ENCODE measurements around the gene SLC4A3.

The SLC4A3 gene

DNA sequence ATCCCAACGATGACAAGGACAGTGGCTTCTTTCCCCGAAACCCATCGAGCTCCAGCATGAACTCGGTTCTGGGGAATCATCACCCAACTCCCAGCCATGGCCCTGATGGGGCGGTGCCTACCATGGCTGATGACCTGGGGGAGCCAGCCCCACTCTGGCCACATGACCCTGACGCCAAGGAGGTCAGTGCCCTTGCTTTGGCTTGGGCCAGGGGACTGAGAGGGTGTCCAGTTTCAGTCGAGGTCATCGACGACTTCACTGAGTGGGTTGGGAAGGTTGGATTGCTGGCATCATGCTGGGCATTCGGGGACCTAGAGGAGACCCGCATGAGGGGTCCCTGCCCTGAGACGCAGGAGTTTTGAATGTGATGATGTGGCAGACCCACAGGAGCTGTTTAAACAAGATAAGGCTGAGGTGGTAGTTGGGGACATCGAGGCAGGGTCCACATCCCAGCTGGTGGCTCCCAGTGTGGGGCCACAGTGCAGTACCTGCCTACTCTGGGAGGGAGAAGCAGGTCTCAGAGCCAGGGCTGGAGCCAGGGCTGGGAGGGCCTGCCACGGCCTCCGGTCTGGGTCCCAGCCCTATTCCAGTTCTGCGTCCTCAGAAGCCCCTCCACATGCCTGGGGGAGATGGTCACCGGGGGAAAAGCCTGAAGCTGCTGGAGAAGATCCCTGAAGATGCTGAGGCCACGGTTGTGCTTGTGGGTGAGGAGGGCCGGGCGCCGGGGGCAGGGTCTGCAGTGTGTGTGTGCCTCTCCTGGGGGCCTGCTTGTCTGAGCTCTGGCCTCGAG lies 6.0 kb downstream of the SLC4A3 start:
- DNase-seq (ENCODE audit: low spot score) = no peak

DNA sequence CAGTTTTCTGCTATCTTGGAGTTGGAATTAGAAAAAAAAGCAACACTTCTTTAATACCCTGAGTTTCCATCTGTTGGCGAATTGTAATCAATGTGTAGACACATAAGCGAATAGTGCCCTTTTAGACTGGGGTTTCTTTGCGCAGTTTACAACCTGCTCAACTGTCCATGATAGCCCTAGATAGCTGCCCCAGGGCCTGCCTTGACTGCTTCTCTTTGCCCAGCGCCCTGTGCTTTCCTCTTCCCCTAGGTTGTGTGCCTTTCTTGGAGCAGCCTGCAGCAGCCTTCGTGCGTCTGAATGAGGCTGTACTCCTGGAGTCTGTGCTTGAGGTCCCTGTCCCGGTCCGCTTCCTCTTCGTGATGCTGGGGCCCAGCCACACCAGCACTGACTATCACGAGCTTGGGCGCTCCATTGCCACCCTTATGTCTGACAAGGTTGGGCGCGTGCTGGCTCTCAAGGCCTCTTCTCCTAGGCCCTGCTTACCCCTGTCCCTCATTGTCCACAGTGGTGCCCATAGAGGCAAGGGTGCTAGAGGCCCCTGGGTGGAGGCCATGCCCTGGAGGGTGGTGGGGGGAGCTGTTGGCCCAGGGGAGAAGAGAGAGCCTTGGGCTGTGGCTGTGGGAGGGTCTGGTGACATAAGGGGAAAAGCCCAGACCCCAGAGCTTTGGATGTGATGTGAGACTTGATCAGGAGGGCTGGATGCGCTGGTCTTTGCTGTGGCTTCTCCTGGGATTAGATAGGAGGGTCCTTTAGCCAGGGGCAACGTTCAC lies 6.9 kb downstream of the SLC4A3 start:
- DNase-seq (ENCODE audit: low spot score) = no peak

DNA sequence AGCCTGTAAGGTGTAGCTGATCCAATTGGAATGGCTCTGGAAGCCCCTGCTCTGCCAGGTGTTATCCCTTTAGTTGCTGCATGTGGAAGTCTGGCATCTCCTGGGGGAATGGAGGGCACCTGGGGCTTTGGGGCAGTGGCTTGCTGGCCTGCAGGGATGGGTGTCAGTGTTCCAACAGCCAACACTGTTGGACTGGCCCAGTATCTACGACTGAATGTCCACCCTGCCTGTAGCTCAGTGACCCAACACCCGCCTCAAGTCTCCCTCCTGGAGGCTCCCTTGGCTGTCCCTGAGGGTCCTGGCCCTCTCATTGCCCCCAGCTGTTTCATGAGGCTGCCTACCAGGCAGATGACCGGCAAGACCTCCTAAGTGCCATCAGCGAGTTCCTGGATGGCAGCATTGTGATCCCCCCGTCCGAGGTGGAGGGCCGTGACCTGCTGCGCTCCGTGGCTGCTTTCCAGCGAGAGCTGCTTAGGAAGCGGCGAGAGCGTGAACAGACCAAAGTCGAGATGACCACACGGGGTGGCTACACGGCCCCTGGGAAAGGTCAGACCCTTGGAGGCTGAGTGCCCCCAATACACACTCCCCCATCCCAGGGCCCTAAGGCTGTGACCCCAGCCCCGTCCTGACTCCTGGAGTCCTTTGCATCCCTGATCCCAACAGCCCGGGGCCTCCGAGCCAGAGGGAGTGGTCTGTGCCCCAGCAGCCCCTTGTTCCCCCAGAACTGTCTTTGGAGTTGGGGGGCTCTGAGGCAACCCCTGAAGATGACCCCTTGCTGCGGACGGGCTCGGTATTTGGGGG lies 7.7 kb downstream of the SLC4A3 start:
- no peak for DNase-seq (ENCODE audit: low spot score)

DNA sequence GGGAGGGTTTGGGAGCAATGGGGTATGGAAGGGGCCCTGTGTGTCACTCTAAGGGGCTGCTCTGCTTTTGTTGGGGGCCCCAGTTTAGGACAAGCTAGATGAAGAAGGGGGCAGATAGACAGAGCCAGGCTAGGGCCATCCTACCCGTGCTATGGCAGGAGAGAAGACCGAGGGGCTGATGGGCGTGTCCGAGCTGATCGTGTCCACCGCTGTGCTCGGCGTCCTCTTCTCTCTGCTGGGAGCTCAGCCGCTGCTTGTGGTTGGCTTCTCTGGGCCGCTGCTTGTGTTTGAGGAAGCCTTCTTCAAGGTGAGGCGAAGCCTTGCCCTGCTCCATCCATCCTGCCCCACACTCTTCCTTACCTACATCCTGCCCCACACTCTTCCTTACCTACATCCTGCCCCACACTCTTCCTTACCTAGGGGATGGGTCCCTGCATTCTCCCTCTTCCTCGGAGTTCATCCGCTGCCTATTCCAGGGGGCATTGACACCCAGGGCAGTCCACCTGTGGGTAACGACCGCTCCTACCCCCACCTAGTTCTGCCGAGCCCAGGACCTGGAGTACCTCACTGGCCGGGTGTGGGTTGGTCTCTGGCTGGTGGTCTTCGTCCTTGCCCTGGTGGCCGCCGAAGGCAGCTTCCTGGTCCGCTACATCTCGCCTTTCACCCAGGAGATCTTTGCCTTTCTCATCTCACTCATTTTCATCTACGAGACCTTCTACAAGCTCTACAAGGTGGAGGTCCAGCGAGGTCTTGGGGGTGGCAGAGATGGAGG lies 8.9 kb downstream of the SLC4A3 start:
- DNase-seq (ENCODE audit: low spot score) = no peak

DNA sequence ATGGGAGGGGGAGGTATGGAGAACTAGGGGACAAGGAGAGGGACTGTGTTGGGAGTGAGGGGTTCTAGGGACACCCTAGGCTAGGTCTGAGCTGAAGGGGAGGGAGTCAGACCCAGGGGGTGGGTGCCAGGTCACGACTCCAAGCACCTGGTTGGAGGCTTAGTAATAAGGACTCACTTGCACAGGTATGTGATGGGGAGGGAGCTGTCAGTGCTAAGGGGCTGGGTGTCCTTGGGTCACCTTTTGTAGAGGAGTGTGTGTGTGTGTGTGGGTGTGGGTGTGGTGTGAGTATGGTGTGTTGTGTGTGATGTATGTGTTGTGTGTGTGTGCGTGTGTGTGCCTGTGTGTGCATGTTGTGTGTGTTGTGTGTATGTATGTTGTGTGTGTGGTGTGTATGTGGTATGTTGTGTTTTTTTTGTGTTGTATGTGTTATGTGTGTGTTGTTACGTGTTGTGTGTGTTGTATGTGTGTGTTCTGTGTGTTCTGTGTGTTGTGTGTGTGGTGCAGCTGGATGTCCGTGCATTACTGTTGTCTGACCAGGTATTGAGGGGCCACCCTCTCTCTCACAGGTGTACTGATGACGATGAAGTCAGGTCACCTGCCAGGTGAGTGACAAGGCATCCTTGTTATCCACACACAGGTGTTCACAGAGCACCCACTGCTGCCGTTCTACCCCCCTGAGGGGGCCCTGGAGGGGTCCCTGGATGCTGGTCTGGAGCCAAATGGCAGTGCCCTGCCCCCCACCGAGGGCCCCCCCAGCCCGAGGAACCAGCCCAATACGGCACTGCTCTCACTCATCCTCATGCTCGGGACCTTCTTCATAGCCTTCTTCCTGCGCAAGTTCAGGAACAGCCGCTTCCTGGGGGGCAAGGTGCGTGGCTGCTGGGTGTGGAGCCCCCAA lies 9.8 kb downstream of the SLC4A3 start:
- DNase-seq (ENCODE audit: low spot score) = no peak

DNA sequence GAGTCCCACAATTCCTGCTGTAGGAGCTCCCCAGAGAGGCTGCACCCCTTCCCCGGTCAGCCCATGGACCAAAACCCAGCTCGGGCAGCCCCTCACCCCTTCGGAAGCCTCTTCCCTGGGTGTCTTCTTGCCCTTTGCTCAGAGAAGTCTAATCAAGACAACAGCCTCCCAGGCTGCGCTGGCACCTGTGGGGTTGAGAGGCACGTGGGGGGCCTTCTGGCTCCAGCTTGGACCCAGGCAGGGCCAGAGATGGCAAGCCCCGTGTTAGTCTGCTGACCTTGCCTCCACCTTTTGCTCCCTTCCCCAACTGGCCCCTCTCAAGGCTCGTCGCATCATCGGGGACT lies 10.4 kb downstream of the SLC4A3 start:
- DNase-seq (ENCODE audit: low spot score) = no peak

DNA sequence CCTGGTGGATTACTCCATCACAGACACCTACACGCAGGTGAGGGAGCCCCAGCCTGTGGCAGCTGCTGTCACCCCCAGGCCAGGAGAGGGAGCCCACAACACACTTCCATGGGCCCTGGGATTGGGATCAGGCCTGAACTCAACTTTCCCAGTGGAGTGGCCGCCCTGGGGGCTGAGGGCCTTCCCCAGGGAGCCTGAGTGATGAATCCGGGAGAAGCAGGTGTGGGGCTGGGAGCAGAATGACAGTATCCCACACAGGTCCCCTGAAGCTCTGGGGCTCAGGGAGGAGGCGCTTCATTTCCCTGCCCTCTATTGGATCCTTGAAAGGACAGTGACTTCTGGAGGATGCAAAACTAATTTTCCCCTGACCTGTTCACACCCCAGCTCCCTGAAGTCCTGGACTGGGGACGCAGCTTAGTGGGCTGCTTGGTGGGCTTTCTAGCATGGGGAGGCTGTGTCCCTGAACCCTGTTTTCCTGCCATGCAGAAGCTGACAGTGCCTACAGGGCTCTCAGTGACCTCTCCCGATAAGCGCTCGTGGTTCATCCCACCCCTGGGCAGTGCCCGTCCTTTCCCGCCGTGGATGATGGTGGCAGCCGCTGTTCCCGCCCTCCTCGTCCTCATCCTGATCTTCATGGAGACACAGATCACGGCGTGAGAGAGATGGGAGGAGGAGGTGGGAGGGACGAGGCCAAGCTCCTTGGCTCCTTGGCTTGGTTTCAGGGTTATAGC lies 11.0 kb downstream of the SLC4A3 start:
- no peak for DNase-seq (ENCODE audit: low spot score)

DNA sequence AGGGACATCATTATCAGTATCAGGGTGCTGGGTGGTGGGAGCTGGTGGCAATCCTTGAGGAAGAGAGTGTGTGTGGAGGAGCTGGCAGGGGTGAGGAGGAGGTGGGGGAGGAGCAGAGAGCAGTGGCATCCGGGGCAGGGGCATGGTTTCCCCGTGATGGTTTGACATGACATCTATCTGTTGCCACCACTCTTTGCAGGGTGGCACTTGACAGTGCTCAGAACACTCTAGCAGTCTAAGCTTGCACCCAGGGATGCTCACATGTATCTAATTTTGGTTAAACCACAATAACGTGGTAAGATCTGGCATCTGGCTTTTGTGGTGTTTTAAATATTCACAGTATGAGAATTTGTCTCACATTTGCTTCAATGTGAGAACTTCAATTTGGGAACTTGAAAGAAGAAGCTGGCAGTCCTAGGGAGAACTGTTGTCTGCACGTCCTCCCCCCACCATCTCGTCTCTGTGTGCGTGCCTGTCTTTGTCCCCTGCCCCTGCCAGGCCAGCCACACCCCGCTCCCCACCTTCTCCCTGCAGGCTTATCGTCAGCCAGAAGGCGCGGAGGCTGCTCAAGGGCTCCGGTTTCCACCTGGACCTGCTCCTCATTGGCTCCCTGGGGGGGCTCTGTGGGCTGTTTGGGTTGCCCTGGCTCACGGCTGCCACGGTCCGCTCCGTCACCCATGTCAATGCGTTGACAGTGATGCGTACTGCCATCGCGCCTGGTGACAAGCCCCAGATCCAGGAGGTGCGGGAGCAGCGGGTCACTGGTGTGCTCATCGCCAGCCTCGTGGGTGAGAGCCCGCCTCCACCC lies 11.7 kb downstream of the SLC4A3 start:
- no peak for DNase-seq (ENCODE audit: low spot score)

DNA sequence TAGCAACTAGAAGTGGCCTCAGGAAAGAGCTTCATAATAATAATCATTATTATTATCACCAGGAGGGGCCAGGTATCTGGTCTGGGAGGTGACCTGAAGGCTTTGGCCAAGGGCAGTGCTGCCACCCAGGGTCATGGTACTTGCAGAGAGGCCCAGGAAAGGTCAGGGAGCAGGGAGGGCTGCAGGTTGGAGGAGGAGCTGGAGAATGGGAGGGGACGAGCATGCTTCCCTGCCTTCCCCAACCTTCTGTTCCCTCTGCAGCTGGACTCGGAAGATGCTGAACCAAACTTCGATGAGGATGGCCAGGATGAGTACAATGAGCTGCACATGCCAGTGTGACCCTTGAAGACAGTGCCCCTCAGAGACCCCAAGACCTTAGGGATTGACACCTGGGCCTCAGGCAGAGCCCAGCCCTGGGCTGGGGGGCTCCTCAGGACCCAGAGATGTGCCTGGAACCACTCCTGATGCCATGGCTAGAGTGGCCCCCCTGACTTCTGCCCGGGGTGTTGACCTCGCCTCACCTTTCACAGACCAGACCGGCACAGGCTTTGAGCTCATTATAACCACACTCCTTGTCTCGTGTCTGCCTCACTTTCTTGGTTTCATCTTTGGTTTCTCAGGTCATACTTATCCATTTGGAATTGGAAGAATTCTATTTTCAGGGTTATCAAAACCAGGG lies 14.1 kb downstream of the SLC4A3 start:
- no peak for DNase-seq (ENCODE audit: low spot score)

DNA sequence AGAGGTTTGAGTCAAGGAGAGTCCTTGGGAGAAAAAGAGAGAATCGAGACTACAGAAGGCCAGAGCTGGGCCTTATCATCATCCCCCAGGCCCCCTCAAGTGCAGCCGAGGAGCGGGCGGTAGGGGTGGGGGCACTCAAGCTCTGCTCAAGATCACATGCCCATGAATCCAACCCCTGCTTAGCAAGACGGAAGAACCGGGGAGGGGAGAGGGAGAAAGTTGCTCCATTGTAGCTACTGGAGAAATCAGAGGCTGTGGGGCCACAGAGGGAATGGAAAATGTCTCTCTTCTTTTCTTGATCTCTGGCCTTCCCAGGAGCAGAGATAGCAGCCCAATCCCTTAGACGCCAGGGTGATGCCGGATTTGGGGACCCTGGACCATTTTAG lies 14.6 kb downstream of the SLC4A3 start:
- no peak for DNase-seq (ENCODE audit: low spot score)

DNA sequence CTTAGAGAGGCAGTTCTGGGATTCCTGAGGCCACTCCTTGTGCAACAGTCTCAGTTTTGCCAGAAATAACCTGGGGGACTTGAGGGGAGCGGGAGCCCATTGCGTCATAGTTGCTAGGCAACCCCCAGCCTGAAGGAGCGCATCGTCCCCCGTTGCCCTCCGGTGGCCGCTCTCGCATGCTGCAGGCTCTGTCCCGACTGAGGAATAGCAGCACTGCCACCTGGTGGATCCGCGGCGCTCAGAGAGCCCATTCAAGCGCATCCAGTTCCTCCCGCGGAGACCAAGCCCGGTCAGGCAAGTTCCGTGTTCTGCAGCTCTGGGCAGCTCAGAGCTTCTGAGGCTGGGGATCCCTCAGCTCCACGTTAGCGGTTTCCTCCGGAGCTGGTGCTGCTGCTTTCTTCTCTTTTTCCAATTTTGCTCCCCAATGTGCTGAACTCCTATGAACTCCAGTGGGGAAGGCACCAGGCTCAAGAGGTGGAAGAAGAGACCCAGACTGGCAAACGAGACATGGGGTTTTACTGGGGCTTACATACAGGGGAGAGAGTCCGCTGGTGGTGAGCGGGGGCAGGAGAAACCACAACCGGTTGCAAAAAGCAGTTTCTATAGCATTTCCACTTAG lies 15.1 kb downstream of the SLC4A3 start:
- peak; percentile 90 for DNase-seq (ENCODE audit: low spot score)

DNA sequence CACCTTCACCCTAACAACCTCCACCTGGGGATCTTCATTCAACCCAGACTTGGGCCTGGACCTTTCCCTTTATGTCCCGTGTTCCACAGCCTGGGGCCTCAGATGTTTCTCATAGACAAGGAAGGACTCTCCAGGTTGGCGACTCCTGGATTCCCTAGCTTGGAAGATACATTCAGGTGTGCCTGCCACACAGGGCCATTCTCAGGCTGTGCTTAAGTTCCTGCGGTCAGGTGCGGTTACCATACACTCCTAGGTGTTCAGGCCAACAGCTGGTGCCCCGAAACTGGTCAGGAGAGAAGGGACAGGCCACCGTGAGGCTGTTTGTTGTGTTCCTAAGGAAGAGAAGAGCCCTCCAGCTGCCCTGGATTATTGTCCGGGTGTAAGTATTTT lies 15.6 kb downstream of the SLC4A3 start:
- DNase-seq (ENCODE audit: low spot score) = no peak

DNA sequence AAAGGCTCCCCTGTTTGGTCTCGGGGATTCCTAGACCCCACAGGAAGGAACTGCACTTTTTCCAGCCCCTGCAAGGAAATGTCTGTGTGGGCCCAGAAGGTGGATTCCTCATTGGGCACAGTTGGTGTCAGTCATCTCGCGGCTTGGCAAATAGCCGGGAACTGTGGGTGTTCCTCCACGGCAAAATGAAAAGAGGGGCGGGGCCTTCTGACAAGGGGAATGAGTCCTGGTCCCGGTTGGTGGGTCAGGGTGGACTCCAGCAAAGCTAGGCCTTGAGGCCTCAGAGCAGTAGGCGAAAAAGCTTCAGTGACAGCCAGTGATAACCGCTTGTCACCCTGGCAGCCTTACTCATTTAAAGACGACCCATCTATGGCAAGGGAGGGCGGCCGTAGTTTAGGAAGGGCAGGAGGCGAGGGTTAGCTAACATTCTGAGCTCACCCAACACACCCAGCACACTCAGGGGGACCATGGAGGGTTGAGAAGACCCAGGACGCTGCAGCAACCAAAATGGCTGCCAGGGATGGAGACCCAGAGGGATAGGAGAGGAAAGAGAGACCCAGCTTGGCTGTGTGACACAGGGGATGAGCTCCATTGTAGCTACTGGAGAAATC lies 16.5 kb downstream of the SLC4A3 start:
- no peak for DNase-seq (ENCODE audit: low spot score)

DNA sequence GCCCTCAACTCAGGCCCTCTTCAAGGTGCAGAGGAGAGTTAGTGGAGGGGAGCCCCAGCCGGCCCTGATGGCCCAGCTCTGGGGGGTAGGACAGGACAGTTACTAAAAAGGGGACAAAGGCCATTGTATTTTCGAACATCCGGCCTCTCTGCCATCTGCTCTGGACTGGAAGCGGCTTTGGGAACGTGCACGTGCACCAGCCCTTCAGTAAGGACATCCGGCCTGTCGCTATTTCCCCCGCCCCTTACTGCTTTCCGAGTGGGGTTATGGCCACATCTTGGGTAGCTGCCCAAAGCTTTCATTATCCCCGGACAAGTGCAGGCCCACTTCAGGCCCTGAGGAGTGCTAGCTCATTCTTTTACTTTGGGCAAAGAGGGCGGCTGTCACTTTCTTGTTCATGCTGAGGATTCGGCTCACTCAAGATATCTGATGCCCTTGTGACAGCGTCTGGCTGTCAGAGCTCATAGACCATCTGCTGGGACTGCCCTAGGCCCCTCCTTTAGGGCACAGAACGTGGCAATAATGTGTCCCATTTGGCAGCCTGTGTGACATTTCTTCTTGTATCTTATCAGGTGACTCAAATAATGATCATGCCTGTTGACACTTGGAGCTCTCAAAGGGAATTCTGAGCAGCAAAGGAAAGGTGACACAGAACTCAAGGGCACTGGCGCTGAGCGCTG lies 17.5 kb downstream of the SLC4A3 start:
- DNase-seq (ENCODE audit: low spot score) = no peak

DNA sequence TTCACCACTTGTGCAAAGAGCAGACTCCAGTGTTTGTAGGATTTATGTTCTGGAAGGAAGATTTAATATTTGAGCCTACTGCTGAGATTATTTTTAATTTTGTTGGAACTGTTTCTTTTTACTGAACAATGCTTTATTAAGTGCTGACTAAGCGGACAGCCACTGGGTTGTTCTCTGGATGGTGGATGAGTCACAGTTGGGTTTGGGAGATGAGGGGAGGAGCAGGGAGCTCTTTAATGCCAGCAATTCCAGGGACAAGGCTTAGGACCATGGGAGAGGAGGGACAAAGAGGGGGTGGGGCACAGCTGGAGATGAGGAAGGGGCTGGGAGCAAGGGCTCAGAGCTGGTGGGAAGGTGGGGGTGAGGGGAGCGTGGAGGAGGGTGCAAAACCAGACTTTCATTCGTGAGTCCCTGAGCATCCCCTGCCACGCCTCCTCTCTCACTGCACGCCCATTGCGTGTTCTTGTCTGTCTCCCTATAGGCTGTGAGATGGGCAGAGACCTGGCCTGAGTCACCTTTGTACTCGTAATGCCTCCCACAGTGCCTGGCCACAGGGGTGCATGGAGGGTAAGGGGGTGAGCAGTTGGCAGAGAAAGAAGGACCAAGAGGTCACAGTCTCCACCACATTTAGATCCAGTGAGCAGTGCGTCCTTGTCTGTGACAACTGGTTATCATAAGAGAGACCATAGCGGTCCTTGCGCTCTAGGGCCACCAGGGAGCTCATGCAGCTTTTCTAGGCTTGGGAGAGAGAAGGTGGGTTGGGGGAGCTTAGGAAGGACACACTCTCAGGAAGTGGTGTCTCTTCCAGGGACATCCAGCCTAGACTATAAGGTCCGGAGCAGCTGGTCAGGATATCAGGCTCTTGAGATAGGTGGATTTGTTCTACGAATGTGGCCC lies 18.4 kb downstream of the SLC4A3 start:
- DNase-seq (ENCODE audit: low spot score) = no peak

DNA sequence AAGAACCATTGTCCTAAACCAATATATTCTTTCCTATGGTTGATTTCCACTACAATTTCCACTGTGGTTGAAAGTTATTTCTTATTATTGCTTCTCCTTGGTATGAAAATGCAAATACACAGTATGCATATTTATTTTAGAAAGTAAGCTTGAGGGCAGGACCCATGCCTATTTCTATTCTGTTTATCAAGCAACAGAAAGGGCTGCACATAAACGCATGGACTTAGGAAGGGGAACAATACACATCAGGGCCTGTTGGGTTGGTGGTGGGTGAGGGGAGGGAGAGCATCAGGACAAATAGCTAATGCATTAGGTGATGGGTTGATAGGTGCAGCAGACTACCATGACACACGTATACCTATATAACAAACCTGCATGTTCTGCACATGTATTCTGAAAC lies 20.7 kb downstream of the SLC4A3 start:
- DNase-seq (ENCODE audit: low spot score) = no peak
